Measurements from ENCODE around the gene SPOPL. TPM values are rescaled to one million over a fixed set of nuclear protein-coding genes. Genes with fewer than 3 reads are reported as not detected.

Gene SPOPL
- total RNA-seq, 2 donors from 2014 or later = 28.7 to 46.3 TPM

DNA sequence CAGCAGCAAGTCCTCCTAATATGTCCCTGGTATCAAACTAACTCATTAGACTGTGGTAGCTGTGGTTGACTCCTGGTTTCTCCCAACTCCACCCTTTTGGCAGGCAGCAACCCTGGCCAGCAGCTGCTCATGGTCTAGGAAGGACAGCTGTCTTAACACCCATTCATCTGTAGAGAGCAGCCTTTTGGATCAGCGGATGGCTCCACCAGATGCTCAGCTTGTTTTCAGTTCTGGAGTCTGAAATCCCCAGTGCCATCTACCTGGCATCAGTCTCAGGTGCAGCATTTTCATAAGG, 100.5 kb downstream of the SPOPL start:
- Histone ChIP-seq H3K27ac (no peak overlapping the region), H3K27me3 (replicated peaks; ENCODE audit: insufficient read depth) (no peaks in the 10 kb centered on the region), H3K4me1 (ENCODE audit: control insufficient read depth in 1 of 2, low read depth in 2 of 2) (no peaks in the 10 kb centered on the region), H3K36me3 (no peaks in the 10 kb centered on the region), H3K4me3 (no peak overlapping the region), H3K9me3 (no peaks in the 10 kb centered on the region)
- ATAC-seq (ENCODE audit: insufficient number of reproducible peaks, low FRiP score, low read depth) = no peak
- TF ChIP-seq, protein P1, sequence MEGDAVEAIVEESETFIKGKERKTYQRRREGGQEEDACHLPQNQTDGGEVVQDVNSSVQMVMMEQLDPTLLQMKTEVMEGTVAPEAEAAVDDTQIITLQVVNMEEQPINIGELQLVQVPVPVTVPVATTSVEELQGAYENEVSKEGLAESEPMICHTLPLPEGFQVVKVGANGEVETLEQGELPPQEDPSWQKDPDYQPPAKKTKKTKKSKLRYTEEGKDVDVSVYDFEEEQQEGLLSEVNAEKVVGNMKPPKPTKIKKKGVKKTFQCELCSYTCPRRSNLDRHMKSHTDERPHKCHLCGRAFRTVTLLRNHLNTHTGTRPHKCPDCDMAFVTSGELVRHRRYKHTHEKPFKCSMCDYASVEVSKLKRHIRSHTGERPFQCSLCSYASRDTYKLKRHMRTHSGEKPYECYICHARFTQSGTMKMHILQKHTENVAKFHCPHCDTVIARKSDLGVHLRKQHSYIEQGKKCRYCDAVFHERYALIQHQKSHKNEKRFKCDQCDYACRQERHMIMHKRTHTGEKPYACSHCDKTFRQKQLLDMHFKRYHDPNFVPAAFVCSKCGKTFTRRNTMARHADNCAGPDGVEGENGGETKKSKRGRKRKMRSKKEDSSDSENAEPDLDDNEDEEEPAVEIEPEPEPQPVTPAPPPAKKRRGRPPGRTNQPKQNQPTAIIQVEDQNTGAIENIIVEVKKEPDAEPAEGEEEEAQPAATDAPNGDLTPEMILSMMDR (IDR thresholded peaks at IDR 0.05) = no peak
- no peak for DNase-seq (ENCODE audit: low spot score)

GRCh38 chr2:138607746-138608145, 106.2 kb downstream of the SPOPL start:
- Histone ChIP-seq H3K27ac (no peak overlapping the region), H3K27me3 (replicated peaks; ENCODE audit: insufficient read depth) (no peaks in the 10 kb centered on the region), H3K4me3 (no peak overlapping the region), H3K9me3 (no peaks in the 10 kb centered on the region), H3K4me1 (ENCODE audit: control insufficient read depth in 1 of 2, low read depth in 2 of 2) (no peaks in the 10 kb centered on the region), H3K36me3 (no peaks in the 10 kb centered on the region)
- TF ChIP-seq, protein P1 (IDR thresholded peaks at IDR 0.05) = no peak
- ATAC-seq (ENCODE audit: insufficient number of reproducible peaks, low FRiP score, low read depth) (no peak), DNase-seq (ENCODE audit: low spot score) (no peak)

DNA sequence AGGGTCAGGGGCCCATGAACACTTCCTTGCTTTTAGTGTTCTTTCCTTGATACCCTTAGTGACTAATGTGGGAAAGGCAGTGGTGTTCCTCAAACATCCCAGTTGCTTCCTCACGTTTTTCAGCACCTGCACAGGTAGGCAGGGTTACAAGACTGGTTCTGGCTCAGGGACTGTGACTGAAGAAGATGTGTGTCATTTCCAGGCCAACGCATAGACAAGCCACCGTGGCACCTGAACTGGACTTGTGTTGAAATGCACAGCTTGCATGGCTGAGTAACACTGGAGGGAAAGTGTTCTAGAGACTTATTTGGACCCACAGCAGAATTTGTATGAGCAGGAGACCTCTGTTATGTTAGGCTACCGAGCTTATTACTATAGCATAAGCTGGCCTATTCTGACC, 107.9 kb downstream of the SPOPL start:
- DNase-seq (ENCODE audit: low spot score) = no peak
- ATAC-seq (ENCODE audit: insufficient number of reproducible peaks, low FRiP score, low read depth) = no peak
- Histone ChIP-seq H3K4me1 (ENCODE audit: control insufficient read depth in 1 of 2, low read depth in 2 of 2) (no peaks in the 10 kb centered on the region), H3K4me3 (no peak overlapping the region), H3K36me3 (no peaks in the 10 kb centered on the region), H3K9me3 (no peaks in the 10 kb centered on the region), H3K27ac (no peak overlapping the region), H3K27me3 (replicated peaks; ENCODE audit: insufficient read depth) (no peaks in the 10 kb centered on the region)
- TF ChIP-seq, protein P1 (IDR thresholded peaks at IDR 0.05) = no peak

- TF ChIP-seq, protein P1 (IDR thresholded peaks at IDR 0.05) = no peak
- no peak overlapping the region for H3K4me3 ChIP-seq
- no peaks in the 10 kb centered on the region for H3K27me3 ChIP-seq (replicated peaks; ENCODE audit: insufficient read depth)
- no peaks in the 10 kb centered on the region for H3K9me3 ChIP-seq
- H3K4me1 ChIP-seq (ENCODE audit: control insufficient read depth in 1 of 2, low read depth in 2 of 2) = no peaks in the 10 kb centered on the region
- H3K27ac ChIP-seq = no peak overlapping the region
- ATAC-seq (ENCODE audit: insufficient number of reproducible peaks, low FRiP score, low read depth) (no peak), DNase-seq (ENCODE audit: low spot score) (no peak)
- no peaks in the 10 kb centered on the region for H3K36me3 ChIP-seq
Observed at GRCh38 chr2:138610201-138610953, 108.8 kb downstream of the SPOPL start.

GRCh38 chr2:138615257-138615656, 113.7 kb downstream of the SPOPL start:
- no peak overlapping the region for H3K4me3 ChIP-seq
- H3K27ac ChIP-seq = no peak overlapping the region
- H3K27me3 ChIP-seq (replicated peaks; ENCODE audit: insufficient read depth) = no peaks in the 10 kb centered on the region
- DNase-seq (ENCODE audit: low spot score) (no peak), ATAC-seq (ENCODE audit: insufficient number of reproducible peaks, low FRiP score, low read depth) (no peak)
- no peaks in the 10 kb centered on the region for H3K36me3 ChIP-seq
- H3K4me1 ChIP-seq (ENCODE audit: control insufficient read depth in 1 of 2, low read depth in 2 of 2) = no peaks in the 10 kb centered on the region
- H3K9me3 ChIP-seq = no peaks in the 10 kb centered on the region
- TF ChIP-seq, protein P1 (IDR thresholded peaks at IDR 0.05) = no peak

Data from thoracic aorta (tissue), 2 donors.